ENCODE results near the gene SPOCD1.

Gene SPOCD1

DNA sequence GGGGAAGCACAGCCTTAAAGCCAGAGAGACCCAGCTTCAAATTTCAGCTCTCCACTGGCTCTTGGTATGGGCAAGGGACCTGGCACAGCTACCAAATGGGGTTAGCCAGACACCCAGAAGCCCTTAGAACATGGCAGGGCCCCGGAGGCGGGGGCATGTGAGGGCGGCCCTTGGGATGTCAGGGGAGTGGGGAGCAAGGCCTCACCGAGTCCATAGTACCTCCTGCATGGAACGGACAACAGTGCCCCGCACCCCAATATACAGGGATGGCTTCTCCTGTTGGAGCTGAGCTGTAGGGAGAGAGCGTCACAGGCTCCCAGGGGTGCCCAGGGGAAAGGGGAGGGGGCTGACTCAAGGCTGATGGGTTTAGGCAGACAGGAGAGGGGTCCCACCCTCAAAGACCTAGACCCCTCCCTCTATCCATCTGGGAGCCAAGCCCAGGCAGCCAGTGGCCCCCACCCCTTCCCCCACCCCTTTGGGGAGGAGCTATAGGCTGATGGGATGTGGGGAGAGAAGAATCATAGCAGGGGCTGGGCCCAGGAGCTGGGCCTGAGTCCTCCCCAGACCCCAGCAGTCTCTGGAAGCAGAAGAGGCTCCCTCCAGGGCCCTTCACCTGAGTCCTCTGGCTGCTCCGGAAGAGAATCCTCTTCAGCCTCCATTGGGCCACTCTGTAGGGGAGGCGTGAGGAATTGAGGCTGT, 16.5 kb downstream of the SPOCD1 start:
- no peak for FAIRE-seq

DNA sequence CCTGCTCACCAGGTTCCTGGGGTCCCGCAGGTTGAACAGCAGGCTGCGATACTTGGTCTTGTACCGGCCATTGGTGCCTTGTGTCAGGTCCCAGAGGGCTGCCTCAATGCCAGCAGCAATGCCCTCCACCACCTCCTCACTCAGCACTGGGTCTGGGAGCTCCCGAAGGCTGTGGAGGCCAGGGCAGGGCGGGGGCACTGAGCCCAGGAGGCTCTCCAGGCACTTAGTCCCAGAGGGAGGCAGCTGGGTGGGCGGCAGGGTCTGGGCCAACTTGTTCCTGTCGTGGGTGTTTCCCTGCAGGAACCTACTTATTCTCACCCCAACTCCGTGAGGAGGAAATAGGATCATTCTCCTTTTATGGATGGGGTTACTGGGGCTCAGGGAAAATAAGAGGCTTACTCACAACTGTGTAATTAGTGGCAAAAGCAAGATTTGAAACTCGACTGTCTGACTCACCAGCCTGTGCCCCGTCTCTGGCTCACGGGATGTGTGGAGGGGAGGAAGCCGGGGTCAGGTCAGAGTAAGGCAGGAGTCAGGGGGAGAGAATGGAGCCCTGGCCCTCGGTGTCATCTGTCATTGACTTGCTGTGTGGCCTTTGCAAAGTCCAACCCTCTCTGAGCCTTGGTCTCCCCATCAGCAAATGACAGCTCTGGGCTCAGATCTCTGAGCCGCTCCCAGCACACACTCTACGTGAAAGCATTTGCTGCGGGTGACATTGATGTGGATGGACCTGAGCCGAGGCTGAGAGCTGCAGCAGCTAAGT, 17.2 kb downstream of the SPOCD1 start:
- FAIRE-seq: no peak

DNA sequence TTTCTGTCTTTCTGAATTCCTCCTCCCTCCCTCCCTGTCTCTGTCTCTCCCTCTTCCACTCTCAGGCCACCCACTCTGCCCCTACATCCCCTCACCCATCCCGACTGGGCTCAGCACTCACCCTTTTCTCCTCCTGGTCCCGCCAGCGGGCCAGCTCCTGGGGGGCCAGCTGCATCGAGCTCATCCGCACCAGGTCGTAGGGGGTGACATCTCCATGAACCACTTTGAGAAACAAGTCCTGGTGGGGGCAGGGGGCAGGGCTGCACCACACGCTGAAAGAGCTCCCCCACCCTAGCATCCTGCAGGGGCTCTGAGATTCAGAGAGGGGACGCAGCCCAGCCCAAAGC, 17.8 kb downstream of the SPOCD1 start:
- no peak for FAIRE-seq

DNA sequence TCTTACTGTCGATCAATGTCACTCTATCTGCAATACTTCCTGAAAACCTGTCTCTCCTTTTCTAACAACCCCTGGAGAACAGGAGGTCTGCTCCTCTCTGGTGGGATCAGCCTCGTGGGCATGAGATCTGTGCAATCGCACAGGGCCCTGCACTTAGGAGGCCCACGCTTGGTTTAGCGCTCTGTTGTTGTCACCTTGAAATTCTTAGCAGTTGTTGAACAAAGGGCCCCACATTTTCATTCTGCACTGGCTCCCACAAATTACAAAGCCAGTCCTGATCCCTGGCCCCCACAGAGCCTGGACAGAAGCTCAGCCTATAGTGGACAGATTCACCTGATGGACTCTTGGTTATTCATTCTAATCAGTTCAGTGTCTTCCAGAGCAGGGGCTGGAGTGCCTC, 18.6 kb downstream of the SPOCD1 start:
- no peak for FAIRE-seq

DNA sequence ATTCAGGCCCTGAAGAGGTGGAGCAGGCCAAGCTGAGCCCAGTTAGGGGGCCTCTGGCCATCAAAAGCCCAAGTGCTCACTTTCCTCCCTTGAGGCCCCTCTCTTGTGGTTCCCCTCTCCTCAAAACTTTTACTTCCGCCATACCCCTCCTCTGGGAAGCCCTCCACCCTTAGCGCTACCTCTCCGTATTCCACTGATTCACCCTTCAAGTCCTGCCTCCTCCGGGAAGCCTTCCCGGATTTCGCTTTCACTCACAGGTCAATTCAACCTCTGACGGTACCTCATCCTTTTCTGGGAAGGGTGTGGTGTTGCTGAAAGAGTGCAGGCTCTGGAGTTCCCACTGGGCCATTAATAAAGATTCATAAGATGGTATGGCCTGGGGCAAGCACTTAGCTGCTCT, 19.1 kb downstream of the SPOCD1 start:
- FAIRE-seq: no peak

DNA sequence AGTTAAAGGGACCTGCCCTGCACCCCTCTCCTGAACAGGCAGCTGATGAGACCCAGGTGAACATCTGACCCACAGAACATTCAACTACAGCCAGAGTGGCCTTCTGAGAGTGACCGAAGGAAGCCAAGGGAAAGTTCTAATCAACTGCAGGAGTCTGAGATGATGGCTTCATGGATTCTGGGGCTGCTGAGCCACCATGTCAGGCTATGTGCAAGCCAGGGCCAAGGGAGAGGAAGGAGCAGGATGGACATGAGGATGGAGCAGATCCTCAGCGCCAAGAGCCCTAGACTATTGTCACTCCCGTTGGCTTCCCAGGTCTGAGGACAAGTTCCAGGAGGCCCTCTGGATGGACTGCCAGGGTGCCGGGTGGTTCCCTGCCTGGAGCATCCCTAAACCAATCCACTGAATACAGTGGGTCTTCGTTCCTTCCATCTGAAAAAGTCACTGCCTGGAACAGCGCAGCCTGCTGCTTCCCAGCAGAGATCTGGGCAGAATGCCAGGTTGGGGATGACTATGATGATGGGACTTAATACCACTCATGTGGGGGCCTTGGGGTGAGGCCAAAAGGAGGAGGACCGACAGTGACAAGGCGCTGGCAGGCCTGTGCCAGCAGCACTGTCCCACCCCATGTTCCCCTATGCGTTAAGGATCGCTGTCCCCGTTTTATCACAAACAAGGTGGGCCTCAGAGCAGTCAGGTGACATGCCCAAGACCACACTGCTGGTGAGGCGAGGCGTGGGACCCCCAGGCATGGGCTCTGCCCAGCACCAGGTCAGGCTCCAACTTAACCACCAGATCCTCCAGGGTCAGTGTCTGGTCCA, 19.8 kb downstream of the SPOCD1 start:
- no peak for FAIRE-seq

DNA sequence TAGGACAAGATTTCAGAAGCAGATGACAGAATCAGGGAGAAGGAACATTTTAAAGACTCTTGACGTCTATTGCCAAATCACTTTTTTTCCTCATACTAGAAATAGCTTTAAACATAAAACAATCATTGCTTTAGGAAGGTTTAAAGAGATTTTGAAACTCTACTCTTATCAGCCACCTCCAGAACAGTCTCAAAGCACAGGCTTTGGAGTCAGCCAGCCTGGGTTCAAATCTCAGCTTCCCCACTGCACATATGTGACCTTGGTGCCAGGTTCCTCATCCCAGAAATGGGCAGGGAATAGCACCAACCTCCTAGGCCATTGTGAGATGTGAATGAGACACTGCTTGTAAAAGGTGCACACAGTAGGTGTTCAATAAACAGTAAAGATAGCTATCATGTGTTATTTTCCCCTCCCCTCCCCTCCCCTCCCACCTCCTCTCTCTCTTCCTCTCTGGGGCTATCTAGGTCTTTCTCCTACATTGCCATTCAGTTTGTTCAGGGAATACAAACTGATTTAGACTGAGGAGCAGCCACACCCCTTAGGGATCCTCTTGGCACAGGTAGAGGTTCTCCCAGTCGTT, 20.6 kb downstream of the SPOCD1 start:
- no peak for FAIRE-seq

DNA sequence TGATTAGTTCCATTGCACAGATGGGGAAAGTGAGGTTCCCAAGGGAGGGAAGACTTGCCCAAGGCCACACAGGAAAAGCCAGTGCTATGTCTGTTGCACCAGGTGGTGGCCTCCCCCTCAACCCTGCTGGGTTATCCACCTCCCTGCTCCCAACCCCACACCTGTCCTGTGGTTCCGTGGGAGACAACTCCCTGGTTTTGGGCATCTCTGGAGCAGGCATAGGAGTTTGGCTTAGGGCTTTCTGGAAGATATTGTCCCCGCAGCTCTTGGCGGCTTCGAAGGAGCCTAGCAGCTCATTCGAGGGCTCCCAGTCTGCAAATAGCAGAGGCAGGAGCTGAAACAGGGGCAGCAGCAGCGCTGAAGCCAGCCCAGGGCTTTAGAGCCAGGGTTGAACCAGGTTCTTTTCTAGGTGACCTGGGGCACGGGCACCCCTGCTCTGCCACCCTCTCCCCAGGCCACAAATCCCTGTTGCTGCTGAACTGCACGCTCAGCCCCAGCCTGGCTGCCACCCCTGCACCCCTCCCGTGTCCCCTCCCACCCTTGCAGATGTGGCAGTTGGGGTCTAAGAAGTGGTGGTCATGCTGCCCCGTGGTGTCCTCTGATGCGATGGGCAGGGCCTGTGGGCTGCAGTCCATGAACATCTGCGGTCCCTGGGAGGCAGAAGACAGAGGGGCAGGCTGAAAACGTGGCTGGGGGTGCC, 22.1 kb downstream of the SPOCD1 start:
- FAIRE-seq: no peak

DNA sequence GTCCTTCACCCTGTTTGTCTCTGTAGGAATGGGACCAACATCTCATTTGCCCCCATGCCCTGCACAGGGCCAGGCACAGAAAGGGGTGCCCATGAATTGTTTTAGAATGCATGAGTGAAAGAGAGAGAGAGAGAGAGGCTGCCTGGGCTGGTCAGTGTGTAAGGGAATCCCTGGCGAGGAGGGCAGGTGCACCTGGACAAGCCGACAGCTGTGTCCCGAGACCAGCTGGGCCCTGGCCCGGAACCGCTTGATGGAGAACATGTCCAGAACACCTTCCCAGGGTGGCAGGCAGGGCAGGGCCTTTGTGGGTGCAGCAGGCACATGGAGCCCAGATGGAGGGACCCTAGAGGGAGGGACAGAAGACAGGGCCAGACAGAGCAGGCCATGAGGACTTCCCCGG, 22.7 kb downstream of the SPOCD1 start:
- no peak for FAIRE-seq

DNA sequence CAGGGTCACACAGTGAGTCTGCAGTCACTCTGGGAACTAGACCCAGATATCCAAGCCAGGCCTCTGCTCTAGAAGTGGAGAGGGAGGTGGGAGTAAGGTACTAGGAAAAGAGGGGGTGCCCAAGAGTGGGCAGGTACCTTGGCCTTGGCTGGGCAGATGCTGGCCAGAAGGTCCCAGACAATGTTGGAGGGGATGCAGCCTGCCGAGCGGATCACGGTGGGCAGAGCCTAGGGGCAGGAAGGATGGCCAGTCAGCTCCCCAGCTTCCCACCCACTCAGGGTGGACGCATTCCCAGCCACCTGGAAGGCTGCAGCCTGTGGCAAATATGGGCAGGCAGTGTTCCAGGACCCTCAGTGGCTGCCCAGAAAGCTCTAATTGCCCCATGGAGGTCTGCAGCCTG, 23.3 kb downstream of the SPOCD1 start:
- FAIRE-seq: no peak

DNA sequence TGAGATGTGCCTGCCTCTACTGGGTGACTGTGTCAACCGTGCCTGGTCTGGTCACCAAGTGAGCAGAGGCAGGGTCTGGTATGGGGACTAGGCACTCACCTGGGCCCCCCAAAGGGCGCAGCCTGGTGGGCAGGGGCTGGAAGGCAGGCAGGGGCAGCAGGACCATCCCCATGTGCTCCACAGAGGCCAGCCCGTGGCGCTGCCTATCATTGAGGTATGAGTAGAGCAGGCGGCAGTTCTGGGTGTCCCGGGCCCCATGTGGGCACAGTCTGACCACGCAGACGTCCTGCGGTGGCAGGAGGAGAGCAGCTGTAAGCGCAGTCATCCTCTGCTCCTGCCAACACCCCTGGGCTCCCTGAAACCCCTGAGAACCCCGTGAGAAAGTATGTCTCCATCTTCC, 23.7 kb downstream of the SPOCD1 start:
- FAIRE-seq: no peak

DNA sequence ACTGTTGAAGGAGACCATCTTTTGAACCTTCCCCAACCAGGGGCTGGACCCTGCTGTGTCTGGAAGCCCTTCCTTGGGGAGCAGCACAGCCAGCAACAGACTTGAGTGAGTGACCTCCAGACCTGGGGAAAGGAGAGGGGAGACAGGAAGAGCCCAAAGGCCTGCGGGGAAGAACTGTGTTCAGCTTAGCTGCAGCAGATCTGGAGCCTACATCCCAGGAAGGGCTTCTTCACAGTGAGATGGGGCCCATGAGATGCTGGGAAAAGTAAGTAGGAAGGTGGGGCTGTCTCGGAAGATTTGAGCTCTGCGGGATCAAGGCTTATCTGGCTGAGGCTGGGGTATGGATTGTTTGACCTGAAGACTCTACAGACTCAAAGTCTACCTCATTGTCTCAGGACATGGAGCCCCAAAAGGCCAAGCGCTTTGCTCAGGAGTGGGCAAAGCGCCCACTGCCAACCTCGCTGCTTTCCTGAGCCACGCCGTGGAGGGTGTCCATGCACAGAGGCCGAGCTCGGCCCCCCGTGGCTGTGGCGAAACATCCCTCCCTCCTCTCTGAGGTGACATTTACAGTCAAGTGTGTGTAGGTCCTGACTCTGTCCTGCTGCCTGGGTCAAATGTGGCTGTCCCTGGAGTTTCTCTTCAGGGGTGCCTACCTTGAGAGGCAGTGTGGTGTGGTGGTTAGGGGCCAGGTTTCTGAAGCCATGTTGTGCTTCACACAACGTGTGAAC, 24.5 kb downstream of the SPOCD1 start:
- FAIRE-seq: no peak

DNA sequence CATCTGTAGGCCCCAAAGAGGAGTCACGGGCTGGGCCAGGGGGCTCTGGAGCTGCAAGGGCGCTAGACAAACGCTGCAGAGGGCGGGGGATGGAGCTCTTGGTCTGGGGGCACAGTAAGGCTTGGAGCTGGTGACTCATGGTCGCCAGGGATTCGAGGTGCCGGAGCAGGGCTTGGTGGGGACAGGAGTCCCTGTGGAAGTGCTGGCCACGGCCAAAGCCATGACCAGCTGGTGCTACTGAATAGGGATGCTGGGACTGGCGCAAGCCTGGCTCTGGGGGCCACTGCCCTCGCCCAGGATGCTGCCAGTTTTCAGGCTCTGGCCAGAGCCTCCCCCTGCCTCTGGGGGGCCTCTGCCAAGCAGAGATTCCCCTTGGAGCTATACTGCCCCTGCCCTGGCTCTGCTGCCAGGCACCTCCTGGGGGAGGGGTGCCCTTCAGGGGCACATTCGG, 25.2 kb downstream of the SPOCD1 start:
- FAIRE-seq: no peak

DNA sequence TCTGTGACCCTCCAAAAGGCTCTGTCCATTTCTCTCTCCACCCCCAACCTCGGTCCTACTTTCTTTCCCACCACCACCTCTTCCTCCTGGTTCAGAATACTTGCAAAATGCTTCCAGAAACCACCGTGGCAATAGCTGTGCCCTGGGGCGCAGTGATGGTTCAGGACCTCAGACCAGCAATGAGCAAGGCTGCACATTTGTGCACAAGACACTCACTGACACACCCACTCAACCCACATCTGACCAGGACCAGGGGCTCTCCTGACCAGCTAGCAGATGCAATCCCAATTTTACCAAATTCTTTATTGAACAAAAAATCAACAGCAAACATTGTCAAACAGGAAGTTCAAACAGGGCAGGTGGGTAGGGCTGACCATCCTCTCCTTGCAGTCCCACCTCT, 25.7 kb downstream of the SPOCD1 start:
- FAIRE-seq: no peak

DNA sequence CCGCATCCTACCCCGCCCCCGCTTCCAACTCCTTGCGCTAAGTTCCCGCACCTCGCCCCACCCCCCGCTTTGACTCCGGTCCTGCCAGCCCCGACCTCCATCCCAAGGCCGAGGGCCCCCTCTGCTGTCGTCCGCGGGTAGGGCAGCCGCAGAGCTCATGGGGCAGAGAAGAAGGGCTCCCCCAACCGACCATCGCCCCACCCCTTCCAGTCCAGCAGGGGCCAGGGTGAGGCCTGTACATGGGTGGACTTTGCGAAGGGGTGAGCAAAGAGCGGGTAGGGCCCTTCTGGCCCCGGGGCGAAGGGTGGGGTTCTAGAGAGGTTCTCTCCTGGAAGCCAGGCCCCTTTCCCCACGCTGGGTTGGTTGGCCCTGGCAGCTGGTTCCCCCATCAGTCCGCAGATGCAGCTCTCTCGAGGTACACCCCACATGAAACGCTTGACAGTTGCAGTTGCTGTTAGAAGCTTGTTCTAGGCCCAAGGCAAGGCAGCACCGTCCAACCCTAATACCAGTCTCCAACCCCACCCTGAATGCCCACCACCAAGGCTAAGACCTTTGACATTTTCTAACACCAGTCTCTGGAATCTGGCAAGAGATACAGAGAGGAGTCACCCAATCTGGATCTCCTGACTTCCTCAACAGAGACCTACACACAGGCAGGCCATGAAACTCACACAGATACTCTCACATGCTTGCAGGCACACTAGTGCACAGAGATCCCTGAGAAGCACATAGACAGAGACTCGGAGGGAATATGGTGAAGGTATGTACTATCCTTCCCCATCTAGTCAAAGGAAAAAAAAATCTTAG, 26.4 kb downstream of the SPOCD1 start:
- FAIRE-seq: no peak

DNA sequence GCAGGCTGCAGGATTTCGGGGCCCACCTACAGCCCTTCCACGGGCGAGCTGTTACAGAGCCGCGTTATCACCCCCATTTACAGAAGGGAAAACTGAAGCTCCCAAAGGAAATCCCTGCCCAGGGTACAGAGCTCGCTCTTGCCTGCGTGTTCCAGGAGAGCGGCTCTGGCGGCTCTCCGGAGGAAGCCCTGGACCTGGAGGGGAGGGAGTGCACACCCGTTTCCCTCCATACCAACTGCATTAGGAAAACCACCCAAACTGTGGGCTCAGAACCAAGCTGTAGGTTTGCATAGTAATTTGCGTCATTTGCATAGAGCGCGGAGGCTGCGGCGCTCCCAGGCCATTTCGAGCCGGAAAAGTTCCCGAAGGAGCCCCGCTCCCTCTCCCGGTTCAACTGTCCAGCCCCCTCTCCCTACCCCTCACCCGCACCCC, 27.0 kb downstream of the SPOCD1 start:
- FAIRE-seq: no peak

DNA sequence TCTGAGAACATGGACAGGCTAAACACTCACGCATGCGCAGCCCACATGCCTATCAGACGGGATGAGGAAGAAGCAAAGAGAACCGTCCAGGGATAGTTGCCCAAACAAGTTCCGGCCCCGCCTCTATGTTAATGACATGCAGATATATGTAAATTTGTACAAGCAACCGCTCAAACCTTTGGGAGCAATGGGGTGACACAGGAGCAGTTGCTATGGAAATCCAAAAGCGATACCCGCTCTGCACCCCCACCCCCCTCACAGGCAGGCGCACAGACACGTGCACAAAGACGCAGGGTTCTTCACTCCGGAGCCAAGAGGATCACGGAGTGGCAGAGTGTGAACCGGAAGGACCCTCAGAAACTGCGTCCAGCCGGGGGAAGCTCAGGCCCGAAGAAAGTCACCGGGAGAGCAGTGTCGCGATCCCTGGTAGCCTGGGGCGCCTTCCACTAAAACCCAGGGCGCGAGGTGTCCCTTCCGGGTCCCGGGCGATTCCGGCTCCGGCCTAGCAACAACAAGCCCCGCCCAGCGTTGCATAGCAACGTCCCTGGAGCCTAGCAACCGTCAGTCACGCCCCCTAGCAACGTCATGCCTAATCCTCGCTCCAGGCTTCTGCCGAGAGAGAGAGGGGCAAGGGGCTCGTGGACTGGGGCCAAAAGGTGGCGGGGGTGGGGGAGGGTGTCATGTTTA, 27.5 kb downstream of the SPOCD1 start:
- peak; percentile 85 for FAIRE-seq

DNA sequence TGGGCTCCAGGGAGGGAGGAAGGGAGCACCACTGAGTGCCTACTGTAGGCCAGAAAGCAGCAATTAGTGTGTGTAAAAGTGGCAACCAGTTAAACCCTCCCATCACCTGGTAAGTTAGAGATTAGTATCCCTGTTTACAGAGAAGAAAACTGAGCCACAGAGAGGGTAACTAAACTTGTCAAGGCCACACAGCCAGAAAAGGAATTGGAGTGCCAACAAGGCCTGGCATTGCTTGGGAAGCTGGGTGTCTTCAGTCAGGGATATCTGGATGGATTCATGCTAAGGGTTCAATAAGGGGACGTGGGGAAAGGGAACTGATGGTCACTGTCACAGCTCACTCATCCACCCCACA, 28.1 kb downstream of the SPOCD1 start:
- FAIRE-seq: no peak

DNA sequence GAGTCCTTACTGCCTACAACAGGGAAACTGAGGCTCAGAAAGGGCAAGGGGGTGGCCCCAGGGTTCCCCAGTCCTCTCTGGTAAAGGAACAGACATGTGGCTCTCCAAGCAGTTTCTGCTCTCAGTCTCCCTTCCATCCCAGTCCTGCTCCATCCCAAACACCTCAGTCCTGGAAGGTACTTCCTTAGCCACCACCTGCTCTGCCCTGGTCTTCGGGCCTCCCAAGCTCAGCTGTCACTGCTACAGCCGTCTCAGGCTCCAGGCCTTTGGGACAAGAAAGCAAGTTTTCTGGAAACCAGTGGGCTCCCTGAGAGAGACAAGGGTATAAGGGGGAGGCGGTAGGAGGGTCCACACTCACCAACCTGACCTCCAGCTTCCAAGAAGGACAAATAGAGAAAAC, 28.6 kb downstream of the SPOCD1 start:
- no peak for FAIRE-seq

DNA sequence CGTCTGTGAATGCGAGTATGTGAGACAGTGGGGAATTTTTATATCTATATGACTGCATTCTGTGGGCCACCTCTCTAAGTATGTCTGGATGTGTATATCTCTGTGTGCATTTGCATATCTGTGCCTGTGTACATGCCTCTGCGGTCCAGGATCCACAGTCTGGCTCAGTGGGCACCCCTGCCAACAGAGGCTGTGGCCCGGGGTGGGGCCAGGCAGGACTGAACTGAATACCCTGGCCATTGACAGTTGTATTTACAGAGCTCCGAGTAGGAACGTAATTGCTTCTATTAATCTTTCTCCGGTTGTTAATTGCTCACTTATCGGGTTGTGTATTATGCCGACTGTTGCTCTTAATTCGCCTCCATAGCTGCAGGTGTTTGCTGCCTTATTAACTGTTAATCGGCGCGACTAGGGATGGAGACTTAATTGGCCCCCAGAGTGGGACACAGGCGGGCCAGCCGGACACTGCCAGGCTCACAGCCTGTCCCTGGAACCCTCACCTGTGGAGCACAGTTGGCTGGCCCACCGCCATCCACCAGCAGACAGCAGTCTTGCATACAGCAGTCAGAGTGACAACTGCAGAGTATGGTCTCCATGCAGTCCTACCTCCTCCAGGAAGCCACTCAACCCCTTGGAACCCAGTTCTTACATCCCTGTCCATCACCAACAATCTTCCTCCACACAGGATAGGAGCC, 29.3 kb downstream of the SPOCD1 start:
- FAIRE-seq: no peak

All from A204.1 (cell line).